GM21367 (cell line): ENCODE measurements around the gene DYRK4.

Source experiments
- ATAC-seq: cut with Tn5 transposase; IDR thresholded peaks from one replicate; pipeline ENCODE4 v1.9.1; 2021; ENCODE audit not compliant: unreplicated experiment

The DYRK4 gene

GRCh38 chr12:4615667-4616066, 53.7 kb downstream of the DYRK4 start:
- no peak for ATAC-seq

- ATAC-seq: no peak
Measured at GRCh38 chr12:4621511-4621910, 59.5 kb downstream of the DYRK4 start.

- ATAC-seq: no peak
Measured at GRCh38 chr12:4626543-4626942, 64.5 kb downstream of the DYRK4 start.

GRCh38 chr12:4628406-4628805, 66.4 kb downstream of the DYRK4 start:
- ATAC-seq: no peak

GRCh38 chr12:4630262-4630661, 68.3 kb downstream of the DYRK4 start:
- ATAC-seq: no peak

GRCh38 chr12:4643747-4644146, 81.7 kb downstream of the DYRK4 start:
- no peak for ATAC-seq

- ATAC-seq: no peak
Measured at GRCh38 chr12:4645023-4645422, 83.0 kb downstream of the DYRK4 start.

GRCh38 chr12:4648104-4648500, 86.1 kb downstream of the DYRK4 start:
- no peak for ATAC-seq

- ATAC-seq: peak; percentile 75
Measured at GRCh38 chr12:4648501-4649357, 86.7 kb downstream of the DYRK4 start, which contains the start of the genes AKAP3 and NDUFA9. Gene AKAP3 (minus strand): TSS chr12:4649051. CDS start chr12:4638196, 10,855 bp downstream. Gene NDUFA9 (plus strand): TSS chr12:4649114. CDS start chr12:4649127, 13 bp downstream.

- ATAC-seq: no peak
Measured at GRCh38 chr12:4649358-4649661, 87.3 kb downstream of the DYRK4 start.

- no peak for ATAC-seq
Measured at GRCh38 chr12:4653257-4653656, 91.2 kb downstream of the DYRK4 start.

- no peak for ATAC-seq
Measured at GRCh38 chr12:4653691-4654090, 91.7 kb downstream of the DYRK4 start.
